Endothelial cell (in vitro differentiated cells): ENCODE results near the gene RBM39. TPM values are rescaled to one million over a fixed set of nuclear protein-coding genes. Genes with fewer than 3 reads are reported as not detected.

Experiments
- DNase-seq: peaks from one replicate; pipeline ENCODE4 v3.0.0; 2021; ENCODE audit warnings: low spot score
- H3K27ac Mint-ChIP-seq: one replicate; pipeline ENCODE4 v1.8.0; 2021; ENCODE audit warnings: mixed read lengths, inconsistent platforms; ENCODE audit not compliant: unreplicated experiment
- H3K27me3 Mint-ChIP-seq: one replicate; pipeline ENCODE4 v1.8.0; 2021; ENCODE audit warnings: mild to moderate bottlenecking, moderate library complexity, mixed read lengths, inconsistent platforms; ENCODE audit not compliant: unreplicated experiment
- H3K36me3 Mint-ChIP-seq: one replicate; pipeline ENCODE4 v1.8.0; 2021; ENCODE audit warnings: mild to moderate bottlenecking, low read depth, mixed read lengths, inconsistent platforms; ENCODE audit not compliant: unreplicated experiment
- H3K4me1 Mint-ChIP-seq: one replicate; pipeline ENCODE4 v1.8.0; 2021; ENCODE audit warnings: mild to moderate bottlenecking, mixed read lengths, inconsistent platforms; ENCODE audit not compliant: unreplicated experiment
- H3K4me3 Mint-ChIP-seq: one replicate; pipeline ENCODE4 v1.8.0; 2021; ENCODE audit warnings: mild to moderate bottlenecking, mixed read lengths, inconsistent platforms; ENCODE audit not compliant: unreplicated experiment
- H3K9me3 Mint-ChIP-seq: one replicate; pipeline ENCODE4 v1.8.0; 2021; ENCODE audit warnings: mixed read lengths, inconsistent platforms; ENCODE audit not compliant: unreplicated experiment
- total RNA-seq: library from RNA; stranded (reverse); fragmentation: NEBNext Ultra II Directional; extraction: Animal tissue kit (Norgen Biotek cat#: 25700); gene quantifications from one replicate; pipeline ENCODE4 v1.2.1, GENCODE V29; 2021; ENCODE audit not compliant: unreplicated experiment
- TF ChIP-seq, protein P1 (sequence below): fragments of 200-600 bp; sonication (generic); IDR thresholded peaks from one replicate; pipeline ENCODE4 v1.5.0; 2021; ENCODE audit warnings: antibody characterized with exemption; ENCODE audit not compliant: unreplicated experiment

The RBM39 gene
- total RNA-seq, 1 donor from 2014 or later = 308 TPM

DNA sequence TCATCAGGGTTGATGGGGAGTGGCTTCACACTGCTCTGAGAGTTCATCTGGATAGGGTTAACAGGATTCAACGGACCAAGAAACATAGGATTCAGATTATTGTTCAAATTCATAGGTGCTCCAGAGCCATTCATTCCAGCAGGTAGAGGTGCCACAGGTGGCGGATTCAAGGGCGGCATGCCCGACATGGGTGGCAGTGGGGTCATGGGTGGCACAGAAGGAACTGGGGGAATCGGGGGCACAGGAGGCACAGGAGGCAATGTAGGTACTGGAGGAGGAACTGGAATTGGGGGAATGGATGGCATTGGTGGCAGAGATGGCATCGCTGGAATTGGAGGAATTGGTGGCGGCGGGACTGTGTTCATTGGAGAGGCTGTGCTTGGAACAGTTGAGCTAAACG lies 87.6 kb downstream of the RBM39 start:
- Mint-ChIP-seq H3K36me3 (peaks cover 3% of the 10 kb centered on the region), H3K4me1 (no peaks in the 10 kb centered on the region), H3K4me3 (no peak overlapping the region), H3K27me3 (no peaks in the 10 kb centered on the region), H3K27ac (no peak overlapping the region), H3K9me3 (no peaks in the 10 kb centered on the region)
- no peak for DNase-seq
- TF ChIP-seq, protein P1, sequence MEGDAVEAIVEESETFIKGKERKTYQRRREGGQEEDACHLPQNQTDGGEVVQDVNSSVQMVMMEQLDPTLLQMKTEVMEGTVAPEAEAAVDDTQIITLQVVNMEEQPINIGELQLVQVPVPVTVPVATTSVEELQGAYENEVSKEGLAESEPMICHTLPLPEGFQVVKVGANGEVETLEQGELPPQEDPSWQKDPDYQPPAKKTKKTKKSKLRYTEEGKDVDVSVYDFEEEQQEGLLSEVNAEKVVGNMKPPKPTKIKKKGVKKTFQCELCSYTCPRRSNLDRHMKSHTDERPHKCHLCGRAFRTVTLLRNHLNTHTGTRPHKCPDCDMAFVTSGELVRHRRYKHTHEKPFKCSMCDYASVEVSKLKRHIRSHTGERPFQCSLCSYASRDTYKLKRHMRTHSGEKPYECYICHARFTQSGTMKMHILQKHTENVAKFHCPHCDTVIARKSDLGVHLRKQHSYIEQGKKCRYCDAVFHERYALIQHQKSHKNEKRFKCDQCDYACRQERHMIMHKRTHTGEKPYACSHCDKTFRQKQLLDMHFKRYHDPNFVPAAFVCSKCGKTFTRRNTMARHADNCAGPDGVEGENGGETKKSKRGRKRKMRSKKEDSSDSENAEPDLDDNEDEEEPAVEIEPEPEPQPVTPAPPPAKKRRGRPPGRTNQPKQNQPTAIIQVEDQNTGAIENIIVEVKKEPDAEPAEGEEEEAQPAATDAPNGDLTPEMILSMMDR = no peak

DNA sequence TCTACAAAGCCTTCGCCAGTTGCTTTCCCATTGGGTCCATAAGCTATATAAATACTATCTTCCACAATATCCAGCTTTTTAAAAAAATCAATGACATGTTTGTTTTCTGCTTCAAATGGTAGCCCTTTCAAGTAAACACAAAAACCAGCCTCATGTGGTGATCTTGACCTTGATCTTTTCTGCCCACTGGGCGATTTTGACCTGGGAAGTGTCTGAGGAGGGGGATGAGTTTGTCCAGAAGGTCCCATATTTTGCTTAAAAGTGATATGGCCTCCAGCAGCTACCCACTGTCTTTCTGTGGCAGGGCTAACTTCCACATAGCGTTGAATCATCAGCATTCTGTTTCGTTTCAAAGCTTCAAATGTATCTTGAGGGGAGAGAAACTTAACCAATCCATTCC lies 88.2 kb downstream of the RBM39 start:
- DNase-seq = no peak
- TF ChIP-seq, protein P1 = no peak
- no peaks in the 10 kb centered on the region for H3K9me3 Mint-ChIP-seq
- peaks cover 3% of the 10 kb centered on the region for H3K36me3 Mint-ChIP-seq
- H3K27ac Mint-ChIP-seq = no peak overlapping the region
- H3K4me1 Mint-ChIP-seq = no peaks in the 10 kb centered on the region
- H3K27me3 Mint-ChIP-seq = no peaks in the 10 kb centered on the region
- no peak overlapping the region for H3K4me3 Mint-ChIP-seq

Other genes starting within 250 kb of the RBM39 start
- not detected for gene C20orf173, start 212.6 kb downstream of the RBM39 start, total RNA-seq
- 282 TPM for gene ERGIC3, start 200.2 kb downstream of the RBM39 start, total RNA-seq
- 15.2 TPM for gene SPAG4, start 126.4 kb downstream of the RBM39 start, total RNA-seq
- gene CPNE1, start 77.4 kb downstream of the RBM39 start, total RNA-seq = 233 TPM
- 121 TPM for gene RBM12, start 77.4 kb downstream of the RBM39 start, total RNA-seq
- 18.3 TPM for gene NFS1, start 42.9 kb downstream of the RBM39 start, total RNA-seq
- 159 TPM for gene ROMO1, start 42.9 kb downstream of the RBM39 start, total RNA-seq
- gene PHF20, start 29.8 kb upstream of the RBM39 start, total RNA-seq = 101 TPM
- 86.2 TPM for gene SCAND1, start 212.2 kb upstream of the RBM39 start, total RNA-seq
- gene CNBD2, start 226.3 kb upstream of the RBM39 start, total RNA-seq = 8.8 TPM